ENCODE measurements around the gene POLR2E. TPM values are rescaled to one million over a fixed set of nuclear protein-coding genes. Genes with fewer than 3 reads are reported as not detected.

Gene POLR2E
- total RNA-seq, 1 experiment from 2014 or later = 237 TPM

GRCh38 chr19:1053176-1054101 lies 41.7 kb downstream of the POLR2E start:
- Histone ChIP-seq H3K79me2 (ENCODE audit: low read depth) (no peaks in the 10 kb centered on the region), H3K27me3 (ENCODE audit: insufficient read depth, low read depth) (no peaks in the 10 kb centered on the region), H3K4me2 (no peak overlapping the region), H3K27ac (no peak overlapping the region), H3F3A (ENCODE audit: insufficient read depth, low read depth) (peaks cover 15% of the 10 kb centered on the region; the same call in 1 of the 2 replicates), H3K4me1 (replicated peaks; ENCODE audit: insufficient read depth) (no peaks in the 10 kb centered on the region), H4K20me1 (ENCODE audit: insufficient read depth) (no peaks in the 10 kb centered on the region), H3K9me3 (ENCODE audit: insufficient read depth, low read depth) (no peaks in the 10 kb centered on the region), H3K4me3 (no peak overlapping the region), H2AFZ (no peak overlapping the region), H3K36me3 (ENCODE audit: low read depth) (no peaks in the 10 kb centered on the region), H3K9me2 (ENCODE audit: insufficient read depth) (no peaks in the 10 kb centered on the region)
- CTCF ChIA-PET = no interaction called here
- no peak for DNase-seq
- intact Hi-C loops (cut with micrococcal nuclease; ENCODE audit: unreplicated experiment) = no loop called here
- POLR2A ChIA-PET (ENCODE audit: unreplicated experiment) = no interaction called here
- no TSS peak for BruUV-seq (replicated peaks)
- TF ChIP-seq CTCF (conservative IDR thresholded peaks at IDR 0.05) = no peak
- TF ChIP-seq EZH2 (IDR thresholded peaks at IDR 0.05; ENCODE audit: low read depth) = no peak

GRCh38 chr19:1052349-1052975 lies 42.7 kb downstream of the POLR2E start:
- intact Hi-C loops (cut with micrococcal nuclease; ENCODE audit: unreplicated experiment) = no loop called here
- no peak for TF ChIP-seq EZH2 (IDR thresholded peaks at IDR 0.05; ENCODE audit: low read depth)
- TF ChIP-seq CTCF (conservative IDR thresholded peaks at IDR 0.05) = no peak
- Histone ChIP-seq H4K20me1 (ENCODE audit: insufficient read depth) (no peaks in the 10 kb centered on the region), H3K79me2 (ENCODE audit: low read depth) (no peaks in the 10 kb centered on the region), H2AFZ (no peak overlapping the region), H3K27ac (no peak overlapping the region), H3F3A (ENCODE audit: insufficient read depth, low read depth) (peaks cover 12% of the 10 kb centered on the region; the same call in 1 of the 2 replicates), H3K27me3 (ENCODE audit: insufficient read depth, low read depth) (no peaks in the 10 kb centered on the region), H3K36me3 (ENCODE audit: low read depth) (no peaks in the 10 kb centered on the region), H3K4me2 (no peak overlapping the region), H3K4me1 (replicated peaks; ENCODE audit: insufficient read depth) (no peaks in the 10 kb centered on the region), H3K9me3 (ENCODE audit: insufficient read depth, low read depth) (no peaks in the 10 kb centered on the region), H3K4me3 (no peak overlapping the region), H3K9me2 (ENCODE audit: insufficient read depth) (no peaks in the 10 kb centered on the region)
- DNase-seq = no peak
- ChIA-PET POLR2A (ENCODE audit: unreplicated experiment) (no interaction called here), CTCF (no interaction called here)
- no TSS peak for BruUV-seq (replicated peaks)

- Histone ChIP-seq H3K4me2 (no peak overlapping the region), H3K27me3 (ENCODE audit: insufficient read depth, low read depth) (no peaks in the 10 kb centered on the region), H2AFZ (no peak overlapping the region), H3K4me3 (no peak overlapping the region), H3F3A (ENCODE audit: insufficient read depth, low read depth) (peaks cover 12% of the 10 kb centered on the region; the same call in 1 of the 2 replicates), H3K79me2 (ENCODE audit: low read depth) (no peaks in the 10 kb centered on the region), H3K4me1 (replicated peaks; ENCODE audit: insufficient read depth) (no peaks in the 10 kb centered on the region), H3K9me2 (ENCODE audit: insufficient read depth) (no peaks in the 10 kb centered on the region), H3K27ac (no peak overlapping the region), H4K20me1 (ENCODE audit: insufficient read depth) (no peaks in the 10 kb centered on the region), H3K36me3 (ENCODE audit: low read depth) (no peaks in the 10 kb centered on the region), H3K9me3 (ENCODE audit: insufficient read depth, low read depth) (no peaks in the 10 kb centered on the region)
- POLR2A ChIA-PET (ENCODE audit: unreplicated experiment) = no interaction called here
- DNase-seq = no peak
- CTCF ChIA-PET = no interaction called here
- no TSS peak for BruUV-seq (replicated peaks)
- TF ChIP-seq CTCF (conservative IDR thresholded peaks at IDR 0.05) (no peak), EZH2 (IDR thresholded peaks at IDR 0.05; ENCODE audit: low read depth) (no peak)
- intact Hi-C loops (cut with micrococcal nuclease; ENCODE audit: unreplicated experiment) = no loop called here
Measured at GRCh38 chr19:1051791-1052190, 43.4 kb downstream of the POLR2E start.
